Calu3 (cell line): Measurements from ENCODE around the gene COMT. TPM values are rescaled to one million over a fixed set of nuclear protein-coding genes. Genes with fewer than 3 reads are reported as not detected.

Source experiments
- BruUV-seq: library from RNA; stranded (reverse); fragments of 400-500 nt; replicated peaks from 2 replicates; lab custom pipeline; 2021; lab: Mats Ljungman, UMichigan
- CTCF ChIA-PET: fragments of 300-600 bp; sonication (Branson Sonifier 250); formaldehyde crosslinking; loops from one replicate; lab custom pipeline; 2022; ENCODE audit warnings: antibody characterized with exemption; lab: Charles Lee
- DNase-seq: peaks from one replicate; pipeline ENCODE4 v3.0.0; 2022
- H3K27ac Mint-ChIP-seq: one replicate; pipeline ENCODE4 v1.8.0; 2022; ENCODE audit warnings: mixed read lengths; ENCODE audit not compliant: unreplicated experiment
- H3K27me3 Mint-ChIP-seq: one replicate; pipeline ENCODE4 v1.8.0; 2022; ENCODE audit warnings: mixed read lengths; ENCODE audit not compliant: unreplicated experiment
- H3K36me3 Mint-ChIP-seq: one replicate; pipeline ENCODE4 v1.8.0; 2022; ENCODE audit warnings: mild to moderate bottlenecking, moderate library complexity, mixed read lengths; ENCODE audit not compliant: insufficient read depth, unreplicated experiment
- H3K4me1 Mint-ChIP-seq: one replicate; pipeline ENCODE4 v1.8.0; 2022; ENCODE audit warnings: mild to moderate bottlenecking, low read depth, mixed read lengths; ENCODE audit not compliant: unreplicated experiment
- H3K4me3 Mint-ChIP-seq: one replicate; pipeline ENCODE4 v1.8.0; 2022; ENCODE audit warnings: mild to moderate bottlenecking, low read depth, moderate library complexity, mixed read lengths; ENCODE audit not compliant: unreplicated experiment
- H3K9me3 Mint-ChIP-seq: one replicate; pipeline ENCODE4 v1.8.0; 2022; ENCODE audit warnings: low read depth, mixed read lengths; ENCODE audit not compliant: unreplicated experiment
- CTCF ChIP-seq: fragments of 200-600 bp; IDR thresholded peaks from one replicate; pipeline ENCODE4 v1.8.0; 2022; ENCODE audit warnings: antibody characterized with exemption; ENCODE audit not compliant: unreplicated experiment
- intact Hi-C: fragments of 100-400 bp; cut with micrococcal nuclease; formaldehyde crosslinking; loops from one replicate; pipeline ENCODE4 v1.10.0; 2022; ENCODE audit not compliant: unreplicated experiment
- total RNA-seq: library from RNA; stranded (reverse); gene quantifications from 2 replicates; pipeline ENCODE4 v1.2.3, GENCODE V29; 2022

Gene COMT
- total RNA-seq, 1 experiment from 2014 or later, result 170 TPM

GRCh38 chr22:19965771-19966709 is 24.5 kb downstream of the COMT start:
- no peak for DNase-seq
- H3K27ac Mint-ChIP-seq, result peak overlapping the region; percentile 1
- CTCF ChIA-PET, result interaction anchor here (0.7 kb wide), 1 partner anchor 209 kb away, joined by 3 read pairs; no protein-coding TSS in a partner anchor

DNA sequence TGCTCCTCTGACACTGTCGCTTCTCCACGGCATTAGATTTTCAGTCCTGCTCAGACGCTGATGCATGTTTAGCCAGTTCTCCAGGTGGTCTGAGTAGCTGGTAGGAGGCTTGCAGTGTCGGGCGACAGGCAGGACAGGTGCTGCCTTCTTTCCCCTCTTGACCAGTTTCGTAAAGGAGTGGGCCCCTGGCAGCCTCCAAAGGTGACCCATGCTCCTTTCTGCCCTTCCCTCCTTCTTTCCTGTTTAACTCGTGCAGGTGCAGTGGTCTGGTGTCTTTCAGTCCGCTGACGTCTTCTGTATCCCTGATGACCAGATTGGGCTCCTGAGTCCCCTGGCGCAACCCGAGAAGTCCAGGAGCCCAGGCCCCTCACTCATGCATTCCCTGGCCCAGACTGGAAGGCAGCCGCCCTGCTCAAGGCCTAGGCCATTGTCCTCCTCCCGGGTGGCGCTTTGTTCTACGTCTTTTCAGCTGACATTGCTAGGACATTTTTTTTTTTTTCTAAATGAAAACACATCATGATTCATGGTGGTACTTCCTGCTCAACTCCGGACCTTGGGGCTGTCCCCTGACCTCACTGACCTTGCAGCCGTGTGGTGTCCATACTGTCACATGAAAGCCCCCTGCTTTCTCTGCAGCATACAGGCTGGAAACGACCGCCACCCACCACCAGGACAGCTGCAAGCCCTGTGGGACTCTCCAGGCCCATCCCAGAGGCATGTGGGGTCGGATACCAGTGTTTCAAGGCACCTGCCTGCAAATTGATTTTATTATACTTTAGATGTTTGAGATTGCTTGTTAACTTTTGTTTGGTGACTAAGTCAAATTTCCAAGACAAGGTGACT is 25.6 kb downstream of the COMT start:
- Mint-ChIP-seq H3K9me3 (no peaks in the 10 kb centered on the region), H3K4me1 (peaks cover 42% of the 10 kb centered on the region), H3K27ac (peak overlapping the region; percentile 1), H3K36me3 (peaks cover 74% of the 10 kb centered on the region), H3K27me3 (no peaks in the 10 kb centered on the region), H3K4me3 (no peak overlapping the region)
- DNase-seq, result no peak
- CTCF ChIA-PET, result interaction anchor here (0.7 kb wide), 1 partner anchor 208 kb away, joined by 3 read pairs; no protein-coding TSS in a partner anchor
- TF ChIP-seq CTCF, result no peak
- intact Hi-C loops, result no loop called here
- no TSS peak for BruUV-seq

More at GRCh38 chr22:19965771-19966709, 24.5 kb downstream of the COMT start:
- Mint-ChIP-seq H3K4me1 (peaks cover 45% of the 10 kb centered on the region), H3K27me3 (no peaks in the 10 kb centered on the region), H3K36me3 (peaks cover 73% of the 10 kb centered on the region), H3K9me3 (no peaks in the 10 kb centered on the region), H3K4me3 (no peak overlapping the region)
- TF ChIP-seq CTCF, result peak; percentile 31
- intact Hi-C loops, result no loop called here
- BruUV-seq, result no TSS peak

- BruUV-seq, result no TSS peak
- H3K27ac Mint-ChIP-seq, result no peak overlapping the region
- no peak for DNase-seq
- peaks cover 33% of the 10 kb centered on the region for H3K4me1 Mint-ChIP-seq
- CTCF ChIA-PET, result no interaction called here
- H3K36me3 Mint-ChIP-seq, result peaks cover 66% of the 10 kb centered on the region
- intact Hi-C loops, result no loop called here
- no peak overlapping the region for H3K4me3 Mint-ChIP-seq
- no peaks in the 10 kb centered on the region for H3K9me3 Mint-ChIP-seq
- no peak for TF ChIP-seq CTCF
- H3K27me3 Mint-ChIP-seq, result no peaks in the 10 kb centered on the region
Observed at GRCh38 chr22:19967850-19968449, 26.4 kb downstream of the COMT start.

DNA sequence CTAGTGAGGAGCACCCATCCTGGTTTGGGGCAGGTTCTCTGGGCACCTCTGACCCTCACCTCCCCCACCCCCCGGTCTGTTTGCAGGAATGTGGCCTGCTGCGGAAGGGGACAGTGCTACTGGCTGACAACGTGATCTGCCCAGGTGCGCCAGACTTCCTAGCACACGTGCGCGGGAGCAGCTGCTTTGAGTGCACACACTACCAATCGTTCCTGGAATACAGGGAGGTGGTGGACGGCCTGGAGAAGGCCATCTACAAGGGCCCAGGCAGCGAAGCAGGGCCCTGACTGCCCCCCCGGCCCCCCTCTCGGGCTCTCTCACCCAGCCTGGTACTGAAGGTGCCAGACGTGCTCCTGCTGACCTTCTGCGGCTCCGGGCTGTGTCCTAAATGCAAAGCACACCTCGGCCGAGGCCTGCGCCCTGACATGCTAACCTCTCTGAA is 26.9 kb downstream of the COMT start:
- DNase-seq, result no peak
- no peak overlapping the region for H3K4me3 Mint-ChIP-seq
- no peak overlapping the region for H3K27ac Mint-ChIP-seq
- TF ChIP-seq CTCF, result no peak
- H3K4me1 Mint-ChIP-seq, result peaks cover 28% of the 10 kb centered on the region
- CTCF ChIA-PET, result no interaction called here
- intact Hi-C loops, result no loop called here
- H3K36me3 Mint-ChIP-seq, result peaks cover 66% of the 10 kb centered on the region
- no peaks in the 10 kb centered on the region for H3K9me3 Mint-ChIP-seq
- H3K27me3 Mint-ChIP-seq, result no peaks in the 10 kb centered on the region
- BruUV-seq, result no TSS peak
